GM12878 (cell line): Measurements from ENCODE around the gene NDC1.

Experiments
- CHD2 ChIP-seq: IDR thresholded peaks from 2 replicates; pipeline ENCODE4 v1.6.1; 2011; ENCODE audit warnings: low read depth, low read length, improper control_type of control experiment, borderline replicate concordance
- CTCF ChIP-seq, 3 experiments: IDR thresholded peaks in 2 of 3; conservative IDR thresholded peaks in 1 of 3; 2 replicates each; pipeline ENCODE4 v1.5.1; 2011; ENCODE audit warnings: low read depth in 3 of 3, low read length in 3 of 3, mild to moderate bottlenecking in 3 of 3, control low read depth in 2 of 3, moderate library complexity in 2 of 3, inconsistent platforms in 1 of 3, mixed read lengths in 1 of 3; ENCODE audit not compliant: control insufficient read depth in 2 of 3, insufficient read depth in 1 of 3; ENCODE audit errors: extremely low read depth in 1 of 3
- E2F4 ChIP-seq: IDR thresholded peaks from 2 replicates; pipeline ENCODE4 v1.6.1; 2012; ENCODE audit warnings: low read depth, low read length, improper control_type of control experiment
- IRF4 ChIP-seq: IDR thresholded peaks from 2 replicates; pipeline ENCODE4 v1.6.1; 2011; ENCODE audit warnings: low read depth, low read length
- PBX3 ChIP-seq: IDR thresholded peaks from 2 replicates; pipeline ENCODE4 v1.6.1; 2011; ENCODE audit warnings: mild to moderate bottlenecking, low read depth, low read length, moderate library complexity; ENCODE audit not compliant: insufficient replicate concordance
- POLR2A ChIP-seq: IDR thresholded peaks from 2 replicates; pipeline ENCODE4 v1.6.1; 2011; ENCODE audit warnings: low read depth, mild to moderate bottlenecking, low read length
- RFX5 ChIP-seq: IDR thresholded peaks from 2 replicates; pipeline ENCODE4 v1.6.1; 2011; ENCODE audit warnings: low read depth, low read length, improper control_type of control experiment
- SREBF2 ChIP-seq: IDR thresholded peaks from 2 replicates; pipeline ENCODE4 v1.6.1; 2012; ENCODE audit warnings: mild to moderate bottlenecking, low read length
- YY1 ChIP-seq: IDR thresholded peaks from 2 replicates; pipeline ENCODE4 v1.6.1; 2011; ENCODE audit warnings: low read depth, mild to moderate bottlenecking, low read length
- ZBTB33 ChIP-seq: fragments of 450-650 bp; IDR thresholded peaks from 2 replicates; pipeline ENCODE4 v1.6.1; 2017; ENCODE audit warnings: mild to moderate bottlenecking

- TF ChIP-seq POLR2A: no peak
- no peak for TF ChIP-seq SREBF2
- TF ChIP-seq CTCF (IDR thresholded peaks at IDR 0.05 in 2 of 3, conservative IDR thresholded peaks at IDR 0.05 in 1 of 3; ENCODE audit: control insufficient read depth in 2 of 3, extremely low read depth in 1 of 3, insufficient read depth in 1 of 3, low read depth in 3 of 3, low read length in 3 of 3): no peak
- TF ChIP-seq ZBTB33: no peak
- TF ChIP-seq CHD2: no peak
- TF ChIP-seq YY1: no peak
- TF ChIP-seq PBX3: no peak
- no peak for TF ChIP-seq RFX5
- TF ChIP-seq E2F4: no peak
- no peak for TF ChIP-seq IRF4
Observed at GRCh38 chr1:53822931-53823330, 15.2 kb downstream of the NDC1 start.
